SK-N-SH (cell line): Measurements from ENCODE around the gene RCOR1. TPM values are rescaled to one million over a fixed set of nuclear protein-coding genes. Genes with fewer than 3 reads are reported as not detected.

Source experiments
- CTCF ChIA-PET: fragments of 300-600, 350-600 bp; formaldehyde crosslinking; extraction: SDS; loops from one replicate; lab custom pipeline; 2021; lab: Yijun Ruan, JAX
- POLR2A ChIA-PET: fragments of 350-600 bp; sonication (Branson Sonifier 250); formaldehyde crosslinking; extraction: SDS; loops from one replicate; lab custom pipeline; 2020; ENCODE audit warnings: antibody characterized with exemption, inconsistent platforms; lab: Yijun Ruan, JAX
- DNase-seq: peaks from one replicate; pipeline ENCODE4 v3.0.0; 2012
- H2AFZ ChIP-seq: fragments of 200-600 bp; sonication (generic); 2 replicates; pipeline ENCODE4 v1.8.1; 2016; ENCODE audit warnings: antibody characterized with exemption, mild to moderate bottlenecking, low read depth
- H3F3A ChIP-seq: fragments of 200-600 bp; sonication (generic); replicated peaks from 2 replicates; pipeline ENCODE3; 2016; ENCODE audit warnings: antibody characterized with exemption, mild to moderate bottlenecking; ENCODE audit not compliant: insufficient read depth
- H3K27ac ChIP-seq, 2 experiments: fragments of 200-500 bp in 1 of 2; fragments of 200-600 bp in 1 of 2; sonication (Bioruptor generic) in 1 of 2; sonication (generic), shearing (Covaris generic) in 1 of 2; 2 replicates each; pipeline versions ENCODE4 v1.5.1 to v1.6.1; 2014 to 2016; ENCODE audit warnings: low read depth in 2 of 2, inconsistent platforms in 1 of 2, low read length in 1 of 2, mild to moderate bottlenecking in 1 of 2, mixed read lengths in 1 of 2
- H3K27me3 ChIP-seq: fragments of 200-600 bp; sonication (generic), shearing (Covaris generic); 2 replicates; pipeline ENCODE4 v1.6.1; 2016; ENCODE audit warnings: mixed run types; ENCODE audit not compliant: insufficient read depth
- H3K36me3 ChIP-seq, 2 experiments: fragments of 200-500 bp in 1 of 2; fragments of 200-600 bp in 1 of 2; sonication (Bioruptor generic) in 1 of 2; sonication (generic) in 1 of 2; replicated peaks in 1 of 2; 2 replicates each; pipeline versions ENCODE3 to v1.5.1; 2014 to 2016; ENCODE audit warnings: low read length in 1 of 2, mild to moderate bottlenecking in 1 of 2; ENCODE audit not compliant: insufficient read depth in 2 of 2, control insufficient read depth in 1 of 2
- H3K4me1 ChIP-seq, 2 experiments: fragments of 200-500 bp in 1 of 2; fragments of 200-600 bp in 1 of 2; sonication (Bioruptor generic) in 1 of 2; sonication (generic), shearing (Covaris generic) in 1 of 2; 2 replicates each; pipeline versions ENCODE4 v1.5.1 to v1.6.1; 2014 to 2016; ENCODE audit warnings: low read depth in 1 of 2, low read length in 1 of 2, mixed run types in 1 of 2; ENCODE audit not compliant: insufficient read depth in 2 of 2, control insufficient read depth in 1 of 2
- H3K4me2 ChIP-seq: fragments of 200-600 bp; sonication (generic), shearing (Covaris generic); 2 replicates; pipeline ENCODE4 v1.6.1; 2017; ENCODE audit warnings: mixed run types
- H3K4me3 ChIP-seq, 2 experiments: fragments of 200-500 bp in 1 of 2; fragments of 200-600 bp in 1 of 2; sonication (Bioruptor generic) in 1 of 2; sonication (generic), shearing (Covaris generic) in 1 of 2; 2 replicates each; pipeline versions ENCODE4 v1.5.1 to v1.8.1; 2014 to 2016; ENCODE audit warnings: low read depth in 2 of 2, inconsistent platforms in 1 of 2, low read length in 1 of 2, mild to moderate bottlenecking in 1 of 2, mixed read lengths in 1 of 2, moderate library complexity in 1 of 2
- H3K79me2 ChIP-seq: fragments of 200-600 bp; sonication (generic); 2 replicates; pipeline ENCODE4 v1.8.1; 2017; ENCODE audit warnings: mild to moderate bottlenecking; ENCODE audit not compliant: insufficient read depth
- H3K9ac ChIP-seq: fragments of 200-600 bp; sonication (generic); 2 replicates; pipeline ENCODE4 v1.6.1; 2017; ENCODE audit warnings: mixed run types
- H3K9me2 ChIP-seq: fragments of 200-600 bp; sonication (generic); 2 replicates; pipeline ENCODE4 v1.6.1; 2017; ENCODE audit warnings: mixed run types
- H3K9me3 ChIP-seq: fragments of 200-600 bp; sonication (generic); 2 replicates; pipeline ENCODE4 v1.6.1; 2017; ENCODE audit warnings: mixed run types, mild to moderate bottlenecking, moderate library complexity
- H4K20me1 ChIP-seq: fragments of 200-600 bp; sonication (generic); 2 replicates; pipeline ENCODE4 v1.6.1; 2017; ENCODE audit warnings: mild to moderate bottlenecking, mixed run types; ENCODE audit not compliant: insufficient read depth
- CHD2 ChIP-seq: fragments of 150-350 bp; IDR thresholded peaks from 2 replicates; pipeline ENCODE4 v1.6.1; 2018; ENCODE audit warnings: low read length; ENCODE audit not compliant: partially characterized antibody
- EP300 ChIP-seq, 2 experiments: IDR thresholded peaks; 2 replicates each; pipeline versions ENCODE4 v1.4.0 to v1.6.1; 2012; ENCODE audit warnings: borderline replicate concordance in 1 of 2, low read depth in 1 of 2, low read length in 1 of 2
- EZH2phosphoT487 ChIP-seq: fragments of 200-600 bp; sonication (generic); IDR thresholded peaks from 2 replicates; pipeline ENCODE4 v1.6.1; 2017; ENCODE audit warnings: low read depth, mixed run types, mild to moderate bottlenecking, antibody characterized with exemption, moderate library complexity, borderline replicate concordance
- GATA2 ChIP-seq: sonication (generic); formaldehyde crosslinking; IDR thresholded peaks from 2 replicates; pipeline ENCODE4 v1.5.0; 2020; ENCODE audit warnings: mild to moderate bottlenecking, missing genetic modification reagents
- NFIC ChIP-seq: IDR thresholded peaks from 2 replicates; pipeline ENCODE4 v1.4.0; 2012; ENCODE audit warnings: borderline replicate concordance
- RAD21 ChIP-seq: IDR thresholded peaks from 2 replicates; pipeline ENCODE4 v1.6.1; 2012; ENCODE audit warnings: mild to moderate bottlenecking, low read length
- RFX5 ChIP-seq: IDR thresholded peaks from 2 replicates; pipeline ENCODE4 v1.6.1; 2012; ENCODE audit warnings: mild to moderate bottlenecking, improper control_type of control experiment, low read length
- USF2 ChIP-seq: fragments of 150-350 bp; IDR thresholded peaks from 2 replicates; pipeline ENCODE4 v1.6.1; 2017; ENCODE audit warnings: antibody characterized with exemption, low read length, low read depth, borderline replicate concordance
- YY1 ChIP-seq: IDR thresholded peaks from 2 replicates; pipeline ENCODE4 v1.4.0; 2012; ENCODE audit warnings: low read depth, mild to moderate bottlenecking
- WGBS: methylation state at CpG from one replicate; pipeline ENCODE4 v1.1.6; 2017; ENCODE audit warnings: low lambda C conversion rate; 5-methylcytosine and 5-hydroxymethylcytosine counted together
- polyA plus RNA-seq, 3 experiments: library from polyadenylated mRNA; depleted of rRNA; stranded (reverse); fragments of >200 nt; gene quantifications; 2 replicates each; pipeline ENCODE4 v1.2.3, GENCODE V29; 2012
- TF ChIP-seq, protein P1 (sequence below): IDR thresholded peaks from 2 replicates; pipeline ENCODE4; 2012
- TF ChIP-seq, protein P2 (sequence below): IDR thresholded peaks from 2 replicates; pipeline ENCODE4 v1.4.0; 2012; ENCODE audit warnings: low read depth, borderline replicate concordance
- TF ChIP-seq, protein P3 (sequence below): IDR thresholded peaks from 2 replicates; pipeline ENCODE4 v1.4.0; 2012; ENCODE audit warnings: low read depth, borderline replicate concordance
- TF ChIP-seq, protein P4 (sequence below): IDR thresholded peaks from 2 replicates; pipeline ENCODE4 v1.6.1; 2012; ENCODE audit warnings: mild to moderate bottlenecking, low read depth, low read length, moderate library complexity

The RCOR1 gene
- polyA plus RNA-seq, 1 of the 3 experiments (the other 2 are of a cell fraction) = 8.5 TPM

- Histone ChIP-seq H3K4me3 (no peak overlapping the region), H3K9me3 (no peaks in the 10 kb centered on the region), H3K79me2 (no peaks in the 10 kb centered on the region), H3K27me3 (no peaks in the 10 kb centered on the region), H3K4me1 (no peaks in the 10 kb centered on the region; a peak in 1 of 4 replicates), H3F3A (no peaks in the 10 kb centered on the region), H3K9me2 (no peaks in the 10 kb centered on the region), H3K36me3 (no peaks in the 10 kb centered on the region)
- 94% methylated on average over 21 of the region's 21 CpGs for WGBS
- TF ChIP-seq YY1 (no peak), EZH2phosphoT487 (no peak), RAD21 (no peak), CHD2 (no peak), EP300 (IDR thresholded peaks at IDR 0.05; ENCODE audit: borderline replicate concordance in 1 of 2, low read depth in 1 of 2, low read length in 1 of 2) (no peak), GATA2 (CRISPR knock-in tag) (no peak), RFX5 (no peak)
- TF ChIP-seq, protein P1, sequence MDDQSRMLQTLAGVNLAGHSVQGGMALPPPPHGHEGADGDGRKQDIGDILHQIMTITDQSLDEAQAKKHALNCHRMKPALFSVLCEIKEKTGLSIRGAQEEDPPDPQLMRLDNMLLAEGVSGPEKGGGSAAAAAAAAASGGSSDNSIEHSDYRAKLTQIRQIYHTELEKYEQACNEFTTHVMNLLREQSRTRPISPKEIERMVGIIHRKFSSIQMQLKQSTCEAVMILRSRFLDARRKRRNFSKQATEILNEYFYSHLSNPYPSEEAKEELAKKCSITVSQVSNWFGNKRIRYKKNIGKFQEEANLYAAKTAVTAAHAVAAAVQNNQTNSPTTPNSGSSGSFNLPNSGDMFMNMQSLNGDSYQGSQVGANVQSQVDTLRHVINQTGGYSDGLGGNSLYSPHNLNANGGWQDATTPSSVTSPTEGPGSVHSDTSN = no peak
- TF ChIP-seq, protein P2, sequence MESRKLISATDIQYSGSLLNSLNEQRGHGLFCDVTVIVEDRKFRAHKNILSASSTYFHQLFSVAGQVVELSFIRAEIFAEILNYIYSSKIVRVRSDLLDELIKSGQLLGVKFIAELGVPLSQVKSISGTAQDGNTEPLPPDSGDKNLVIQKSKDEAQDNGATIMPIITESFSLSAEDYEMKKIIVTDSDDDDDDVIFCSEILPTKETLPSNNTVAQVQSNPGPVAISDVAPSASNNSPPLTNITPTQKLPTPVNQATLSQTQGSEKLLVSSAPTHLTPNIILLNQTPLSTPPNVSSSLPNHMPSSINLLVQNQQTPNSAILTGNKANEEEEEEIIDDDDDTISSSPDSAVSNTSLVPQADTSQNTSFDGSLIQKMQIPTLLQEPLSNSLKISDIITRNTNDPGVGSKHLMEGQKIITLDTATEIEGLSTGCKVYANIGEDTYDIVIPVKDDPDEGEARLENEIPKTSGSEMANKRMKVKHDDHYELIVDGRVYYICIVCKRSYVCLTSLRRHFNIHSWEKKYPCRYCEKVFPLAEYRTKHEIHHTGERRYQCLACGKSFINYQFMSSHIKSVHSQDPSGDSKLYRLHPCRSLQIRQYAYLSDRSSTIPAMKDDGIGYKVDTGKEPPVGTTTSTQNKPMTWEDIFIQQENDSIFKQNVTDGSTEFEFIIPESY = no peak
- TF ChIP-seq, all 33 proteins: peak for 0
- no peak for DNase-seq
- ChIA-PET POLR2A (no interaction called here), CTCF (interaction anchor here (0.7 to 1.2 kb wide), 2 partner anchors 9 to 14 kb away, joined by 3 read pairs; no protein-coding TSS in a partner anchor)
- Histone ChIP-seq H3K9ac (no peak overlapping the region), H3K4me2 (no peak overlapping the region), H3K27ac (no peak overlapping the region), H2AFZ (no peak overlapping the region), H4K20me1 (no peaks in the 10 kb centered on the region)
These were observed 168.2 kb downstream of the RCOR1 start for GRCh38 chr14:102760496-102761193.

DNA sequence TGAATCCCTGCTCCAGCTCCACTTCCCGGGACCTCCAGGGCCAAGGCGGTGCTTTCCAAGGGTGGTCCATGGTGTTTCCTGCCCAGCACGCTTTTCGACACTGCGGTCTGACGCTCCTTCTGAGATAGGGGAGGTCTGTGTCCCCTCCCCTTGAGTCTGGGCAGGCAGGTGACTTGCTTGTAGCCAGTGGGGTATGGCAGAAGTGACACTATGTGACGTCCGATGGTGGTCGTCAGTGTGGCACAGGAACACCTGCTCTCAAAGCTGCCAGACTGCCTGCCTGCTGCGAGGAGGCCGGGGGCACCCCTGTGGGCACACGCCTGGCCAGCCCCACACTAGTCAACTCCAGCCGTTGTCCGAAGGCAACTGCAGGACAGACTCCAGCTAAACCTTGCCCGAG, 168.8 kb downstream of the RCOR1 start:
- TF ChIP-seq GATA2 (CRISPR knock-in tag) (no peak), NFIC (no peak), RAD21 (no peak), YY1 (no peak), CHD2 (no peak), EP300 (IDR thresholded peaks at IDR 0.05; ENCODE audit: borderline replicate concordance in 1 of 2, low read depth in 1 of 2, low read length in 1 of 2) (no peak), USF2 (no peak)
- TF ChIP-seq, protein P1 = no peak
- TF ChIP-seq, protein P3, sequence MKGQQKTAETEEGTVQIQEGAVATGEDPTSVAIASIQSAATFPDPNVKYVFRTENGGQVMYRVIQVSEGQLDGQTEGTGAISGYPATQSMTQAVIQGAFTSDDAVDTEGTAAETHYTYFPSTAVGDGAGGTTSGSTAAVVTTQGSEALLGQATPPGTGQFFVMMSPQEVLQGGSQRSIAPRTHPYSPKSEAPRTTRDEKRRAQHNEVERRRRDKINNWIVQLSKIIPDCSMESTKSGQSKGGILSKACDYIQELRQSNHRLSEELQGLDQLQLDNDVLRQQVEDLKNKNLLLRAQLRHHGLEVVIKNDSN = no peak
- TF ChIP-seq, protein P4, sequence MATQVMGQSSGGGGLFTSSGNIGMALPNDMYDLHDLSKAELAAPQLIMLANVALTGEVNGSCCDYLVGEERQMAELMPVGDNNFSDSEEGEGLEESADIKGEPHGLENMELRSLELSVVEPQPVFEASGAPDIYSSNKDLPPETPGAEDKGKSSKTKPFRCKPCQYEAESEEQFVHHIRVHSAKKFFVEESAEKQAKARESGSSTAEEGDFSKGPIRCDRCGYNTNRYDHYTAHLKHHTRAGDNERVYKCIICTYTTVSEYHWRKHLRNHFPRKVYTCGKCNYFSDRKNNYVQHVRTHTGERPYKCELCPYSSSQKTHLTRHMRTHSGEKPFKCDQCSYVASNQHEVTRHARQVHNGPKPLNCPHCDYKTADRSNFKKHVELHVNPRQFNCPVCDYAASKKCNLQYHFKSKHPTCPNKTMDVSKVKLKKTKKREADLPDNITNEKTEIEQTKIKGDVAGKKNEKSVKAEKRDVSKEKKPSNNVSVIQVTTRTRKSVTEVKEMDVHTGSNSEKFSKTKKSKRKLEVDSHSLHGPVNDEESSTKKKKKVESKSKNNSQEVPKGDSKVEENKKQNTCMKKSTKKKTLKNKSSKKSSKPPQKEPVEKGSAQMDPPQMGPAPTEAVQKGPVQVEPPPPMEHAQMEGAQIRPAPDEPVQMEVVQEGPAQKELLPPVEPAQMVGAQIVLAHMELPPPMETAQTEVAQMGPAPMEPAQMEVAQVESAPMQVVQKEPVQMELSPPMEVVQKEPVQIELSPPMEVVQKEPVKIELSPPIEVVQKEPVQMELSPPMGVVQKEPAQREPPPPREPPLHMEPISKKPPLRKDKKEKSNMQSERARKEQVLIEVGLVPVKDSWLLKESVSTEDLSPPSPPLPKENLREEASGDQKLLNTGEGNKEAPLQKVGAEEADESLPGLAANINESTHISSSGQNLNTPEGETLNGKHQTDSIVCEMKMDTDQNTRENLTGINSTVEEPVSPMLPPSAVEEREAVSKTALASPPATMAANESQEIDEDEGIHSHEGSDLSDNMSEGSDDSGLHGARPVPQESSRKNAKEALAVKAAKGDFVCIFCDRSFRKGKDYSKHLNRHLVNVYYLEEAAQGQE = no peak
- H3K79me2 ChIP-seq = no peaks in the 10 kb centered on the region

More for the DNA sequence above, 168.8 kb downstream of the RCOR1 start:
- Histone ChIP-seq H3K9ac (no peak overlapping the region), H3K27ac (no peak overlapping the region), H3K4me3 (no peak overlapping the region), H3K9me3 (no peaks in the 10 kb centered on the region), H3K36me3 (no peaks in the 10 kb centered on the region), H4K20me1 (no peaks in the 10 kb centered on the region), H3K4me2 (no peak overlapping the region), H3F3A (no peaks in the 10 kb centered on the region), H3K27me3 (no peaks in the 10 kb centered on the region), H3K4me1 (no peaks in the 10 kb centered on the region; a peak in 1 of 4 replicates), H2AFZ (no peak overlapping the region), H3K9me2 (no peaks in the 10 kb centered on the region)
- POLR2A ChIA-PET = no interaction called here
- CTCF ChIA-PET = no interaction called here
- 93% methylated on average over 10 of the region's 15 CpGs for WGBS
- DNase-seq = no peak
